Ascending aorta (tissue), 2 donors: ENCODE measurements around the gene DPYD. TPM values are rescaled to one million over a fixed set of nuclear protein-coding genes. Genes with fewer than 3 reads are reported as not detected.

ENCODE experiments used
- DNase-seq, 2 donors: peaks; one replicate each; pipeline ENCODE4 v3.0.0-alpha.2; 2019; ENCODE audit warnings: low spot score in 2 of 2
- H3K27ac ChIP-seq, 2 donors: fragments of 200-600 bp; sonication (generic); one replicate each; pipeline ENCODE4 v1.5.1; 2016 to 2017; ENCODE audit warnings: mild to moderate bottlenecking in 1 of 2
- H3K27me3 ChIP-seq: fragments of 200-600 bp; sonication (generic); one replicate; pipeline ENCODE4 v1.5.1; 2017
- H3K36me3 ChIP-seq, 2 donors: fragments of 200-600 bp; sonication (generic); one replicate each; pipeline ENCODE4 v1.5.1; 2016
- H3K4me1 ChIP-seq, 2 donors: fragments of 200-600 bp; sonication (generic); one replicate each; pipeline ENCODE4 v1.5.1; 2016 to 2017; ENCODE audit warnings: mild to moderate bottlenecking in 1 of 2
- H3K4me3 ChIP-seq, 2 donors: fragments of 200-600 bp; sonication (generic); one replicate each; pipeline ENCODE4 v1.5.1; 2016 to 2017; ENCODE audit warnings: mild to moderate bottlenecking in 1 of 2
- H3K9me3 ChIP-seq, 2 donors: fragments of 200-600 bp; sonication (generic); one replicate each; pipeline ENCODE4 v1.5.1; 2016
- intact Hi-C: fragments of 100-400 bp; cut with DNase I; formaldehyde crosslinking; loops from one replicate; pipeline ENCODE4 v1.15.1; 2023
- total RNA-seq: library from RNA; depleted of rRNA; stranded (reverse); fragments of >200 nt; gene quantifications from one replicate; pipeline ENCODE4 v1.1.0, GENCODE V29; 2016
- TF ChIP-seq, protein P1 (sequence below), 3 experiments: fragments of 200-600 bp in 2 of 3; fragments of 450-650 bp in 1 of 3; sonication (generic) in 2 of 3; IDR thresholded peaks; one replicate each; pipeline ENCODE4 v1.5.1; 2016 to 2019; ENCODE audit warnings: antibody characterized with exemption in 3 of 3, mild to moderate bottlenecking in 1 of 3, moderate library complexity in 1 of 3

Gene DPYD
- total RNA-seq, 1 donor from 2014 or later, result 22.9 TPM

DNA sequence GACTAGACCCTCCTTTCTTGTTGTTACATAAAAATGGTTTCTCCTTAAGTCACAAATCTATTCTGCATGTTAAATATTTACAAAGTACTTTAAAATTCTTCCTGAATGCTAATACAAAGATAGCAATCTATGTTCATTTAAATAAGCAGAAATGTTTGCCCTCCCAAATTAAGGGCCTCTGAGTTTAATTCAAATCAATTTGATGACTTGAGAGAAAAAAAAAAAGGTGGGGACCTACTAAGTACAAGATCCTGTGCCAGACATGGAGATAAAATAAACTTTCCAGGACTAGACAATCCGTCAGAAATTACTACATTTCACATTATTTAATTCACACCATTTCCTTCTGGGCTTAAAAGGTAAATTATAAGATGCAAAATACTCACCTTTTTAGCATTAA lies 548.3 kb downstream of the DPYD start:
- H3K27me3 ChIP-seq, result no peaks in the 10 kb centered on the region
- no peak for DNase-seq
- intact Hi-C loops, result no loop called here
- H3K36me3 ChIP-seq, result no peaks in the 10 kb centered on the region
- TF ChIP-seq, protein P1, sequence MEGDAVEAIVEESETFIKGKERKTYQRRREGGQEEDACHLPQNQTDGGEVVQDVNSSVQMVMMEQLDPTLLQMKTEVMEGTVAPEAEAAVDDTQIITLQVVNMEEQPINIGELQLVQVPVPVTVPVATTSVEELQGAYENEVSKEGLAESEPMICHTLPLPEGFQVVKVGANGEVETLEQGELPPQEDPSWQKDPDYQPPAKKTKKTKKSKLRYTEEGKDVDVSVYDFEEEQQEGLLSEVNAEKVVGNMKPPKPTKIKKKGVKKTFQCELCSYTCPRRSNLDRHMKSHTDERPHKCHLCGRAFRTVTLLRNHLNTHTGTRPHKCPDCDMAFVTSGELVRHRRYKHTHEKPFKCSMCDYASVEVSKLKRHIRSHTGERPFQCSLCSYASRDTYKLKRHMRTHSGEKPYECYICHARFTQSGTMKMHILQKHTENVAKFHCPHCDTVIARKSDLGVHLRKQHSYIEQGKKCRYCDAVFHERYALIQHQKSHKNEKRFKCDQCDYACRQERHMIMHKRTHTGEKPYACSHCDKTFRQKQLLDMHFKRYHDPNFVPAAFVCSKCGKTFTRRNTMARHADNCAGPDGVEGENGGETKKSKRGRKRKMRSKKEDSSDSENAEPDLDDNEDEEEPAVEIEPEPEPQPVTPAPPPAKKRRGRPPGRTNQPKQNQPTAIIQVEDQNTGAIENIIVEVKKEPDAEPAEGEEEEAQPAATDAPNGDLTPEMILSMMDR (IDR thresholded peaks at IDR 0.05), result no peak
- H3K9me3 ChIP-seq, result no peaks in the 10 kb centered on the region
- H3K27ac ChIP-seq, result no peak overlapping the region
- H3K4me1 ChIP-seq, result no peaks in the 10 kb centered on the region
- no peak overlapping the region for H3K4me3 ChIP-seq

GRCh38 chr1:97368296-97368695 lies 552.5 kb downstream of the DPYD start:
- TF ChIP-seq, protein P1 (IDR thresholded peaks at IDR 0.05), result no peak
- no peaks in the 10 kb centered on the region for H3K4me1 ChIP-seq
- no peaks in the 10 kb centered on the region for H3K36me3 ChIP-seq
- intact Hi-C loops, result no loop called here
- no peak for DNase-seq
- H3K27ac ChIP-seq, result no peak overlapping the region
- H3K4me3 ChIP-seq, result no peak overlapping the region
- H3K27me3 ChIP-seq, result no peaks in the 10 kb centered on the region
- no peaks in the 10 kb centered on the region for H3K9me3 ChIP-seq

DNA sequence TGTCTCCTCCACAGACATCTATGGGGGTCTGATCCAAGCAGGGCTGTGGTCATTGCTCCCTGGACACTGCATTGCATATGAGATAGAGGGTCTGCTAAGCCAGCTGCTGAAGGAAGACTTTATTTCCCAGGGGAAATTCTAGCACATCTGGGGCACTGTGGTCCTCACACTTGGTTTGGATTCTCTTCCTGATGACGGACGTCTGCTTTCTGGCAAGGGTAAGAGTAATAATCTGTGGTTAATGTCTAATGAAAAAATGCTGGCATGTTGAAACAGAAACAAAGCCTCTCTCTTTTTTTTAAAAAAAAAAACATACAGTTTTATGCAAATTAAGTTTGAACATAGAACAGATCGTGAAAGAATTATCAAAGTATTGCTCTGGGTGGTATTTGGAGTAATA lies 553.9 kb downstream of the DPYD start:
- no peak for DNase-seq
- Histone ChIP-seq H3K9me3 (no peaks in the 10 kb centered on the region), H3K4me1 (no peaks in the 10 kb centered on the region), H3K36me3 (no peaks in the 10 kb centered on the region), H3K4me3 (no peak overlapping the region), H3K27me3 (no peaks in the 10 kb centered on the region), H3K27ac (no peak overlapping the region)
- intact Hi-C loops, result no loop called here
- TF ChIP-seq, protein P1 (IDR thresholded peaks at IDR 0.05), result no peak

DNA sequence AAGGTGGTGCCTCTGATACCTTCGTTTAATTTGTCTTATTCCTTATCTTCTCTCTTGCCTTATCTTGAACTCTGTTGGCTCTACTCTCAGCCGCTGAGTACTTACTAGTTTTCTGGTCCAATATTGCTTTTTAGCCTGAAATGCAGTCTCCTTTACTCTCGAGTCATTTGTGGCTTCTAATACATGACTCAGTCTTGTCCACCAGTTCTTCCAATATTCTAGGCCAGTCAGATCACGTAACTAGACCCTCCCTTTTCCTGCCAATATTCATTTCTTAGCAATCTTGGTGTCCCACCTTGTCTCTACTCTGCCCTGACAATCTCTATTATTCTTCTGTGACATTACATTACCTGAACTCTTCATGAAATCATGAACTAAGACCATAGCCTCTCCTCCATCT lies 555.8 kb downstream of the DPYD start:
- H3K36me3 ChIP-seq, result no peaks in the 10 kb centered on the region
- TF ChIP-seq, protein P1 (IDR thresholded peaks at IDR 0.05), result no peak
- no peak overlapping the region for H3K27ac ChIP-seq
- intact Hi-C loops, result no loop called here
- DNase-seq, result no peak
- H3K9me3 ChIP-seq, result no peaks in the 10 kb centered on the region
- H3K4me1 ChIP-seq, result no peaks in the 10 kb centered on the region
- H3K27me3 ChIP-seq, result no peaks in the 10 kb centered on the region
- H3K4me3 ChIP-seq, result no peak overlapping the region

- no peak overlapping the region for H3K27ac ChIP-seq
- H3K27me3 ChIP-seq, result no peaks in the 10 kb centered on the region
- no peaks in the 10 kb centered on the region for H3K4me1 ChIP-seq
- H3K9me3 ChIP-seq, result no peaks in the 10 kb centered on the region
- TF ChIP-seq, protein P1 (IDR thresholded peaks at IDR 0.05), result no peak
- intact Hi-C loops, result no loop called here
- no peaks in the 10 kb centered on the region for H3K36me3 ChIP-seq
- no peak overlapping the region for H3K4me3 ChIP-seq
- no peak for DNase-seq
Measured at GRCh38 chr1:97364086-97364485, 556.7 kb downstream of the DPYD start.

GRCh38 chr1:97356309-97356708 lies 564.5 kb downstream of the DPYD start:
- H3K36me3 ChIP-seq, result no peaks in the 10 kb centered on the region
- H3K4me3 ChIP-seq, result no peak overlapping the region
- H3K27ac ChIP-seq, result no peak overlapping the region
- H3K27me3 ChIP-seq, result no peaks in the 10 kb centered on the region
- TF ChIP-seq, protein P1 (IDR thresholded peaks at IDR 0.05), result no peak
- no peaks in the 10 kb centered on the region for H3K9me3 ChIP-seq
- no peaks in the 10 kb centered on the region for H3K4me1 ChIP-seq
- intact Hi-C loops, result no loop called here
- DNase-seq, result no peak
